ENCODE measurements around the gene CNNM4. TPM values are rescaled to one million over a fixed set of nuclear protein-coding genes. Genes with fewer than 3 reads are reported as not detected.

The CNNM4 gene
- total and polyA plus RNA-seq, 4 donors: 2.3 to 8.1 (median 6.0) TPM

GRCh38 chr2:96826546-96827278, 66.0 kb downstream of the CNNM4 start:
- H3K9me3 ChIP-seq (ENCODE audit: control insufficient read depth, low read length): no peaks in the 10 kb centered on the region
- no peaks in the 10 kb centered on the region for H3K27me3 ChIP-seq (ENCODE audit: control insufficient read depth in 1 of 2, insufficient read depth in 2 of 2, low read length in 1 of 2)
- intact Hi-C loops (cut with DNase I): no loop called here
- ATAC-seq (ENCODE audit: low FRiP score) (no peak), DNase-seq (peak in 1 of 2 donors; percentile 61)
- no peaks in the 10 kb centered on the region for H3K4me1 ChIP-seq (ENCODE audit: control insufficient read depth in 1 of 2, insufficient read depth in 2 of 2, low read length in 2 of 2)
- WGBS, 2 donors: 91 to 92% methylated on average over 22 of the region's 22 CpGs
- no peak overlapping the region for H3K4me3 ChIP-seq (ENCODE audit: low read length in 2 of 2)
- no peaks in the 10 kb centered on the region for H3K36me3 ChIP-seq (ENCODE audit: control insufficient read depth in 1 of 2, insufficient read depth in 2 of 2, low read length in 1 of 2)
- H3K27ac ChIP-seq (ENCODE audit: low read depth in 1 of 2, low read length in 2 of 2): no peak overlapping the region

GRCh38 chr2:96828436-96828835, 67.7 kb downstream of the CNNM4 start:
- intact Hi-C loops (cut with DNase I): no loop called here
- Histone ChIP-seq H3K4me3 (ENCODE audit: low read length in 2 of 2) (no peak overlapping the region), H3K36me3 (ENCODE audit: control insufficient read depth in 1 of 2, insufficient read depth in 2 of 2, low read length in 1 of 2) (no peaks in the 10 kb centered on the region), H3K27me3 (ENCODE audit: control insufficient read depth in 1 of 2, insufficient read depth in 2 of 2, low read length in 1 of 2) (no peaks in the 10 kb centered on the region), H3K27ac (ENCODE audit: low read depth in 1 of 2, low read length in 2 of 2) (no peak overlapping the region), H3K9me3 (ENCODE audit: control insufficient read depth, low read length) (no peaks in the 10 kb centered on the region), H3K4me1 (ENCODE audit: control insufficient read depth in 1 of 2, insufficient read depth in 2 of 2, low read length in 2 of 2) (no peaks in the 10 kb centered on the region)
- peak in 1 of 2 donors; percentile 73 for DNase-seq
- WGBS, 2 donors: 93 to 94% methylated on average over 14 of the region's 14 CpGs
- no peak for ATAC-seq (ENCODE audit: low FRiP score)

- 92 to 95% methylated on average over 13 of the region's 13 CpGs for WGBS, 2 donors
- Histone ChIP-seq H3K4me3 (ENCODE audit: low read length in 2 of 2) (no peak overlapping the region), H3K4me1 (ENCODE audit: control insufficient read depth in 1 of 2, insufficient read depth in 2 of 2, low read length in 2 of 2) (no peaks in the 10 kb centered on the region), H3K27ac (ENCODE audit: low read depth in 1 of 2, low read length in 2 of 2) (no peak overlapping the region), H3K36me3 (ENCODE audit: control insufficient read depth in 1 of 2, insufficient read depth in 2 of 2, low read length in 1 of 2) (no peaks in the 10 kb centered on the region), H3K9me3 (ENCODE audit: control insufficient read depth, low read length) (no peaks in the 10 kb centered on the region), H3K27me3 (ENCODE audit: control insufficient read depth in 1 of 2, insufficient read depth in 2 of 2, low read length in 1 of 2) (no peaks in the 10 kb centered on the region)
- no peak for ATAC-seq (ENCODE audit: low FRiP score)
- peak in 1 of 2 donors; percentile 40 for DNase-seq
- intact Hi-C loops (cut with DNase I): no loop called here
Observed at GRCh38 chr2:96828874-96829273, 68.2 kb downstream of the CNNM4 start.

- Histone ChIP-seq H3K9me3 (ENCODE audit: control insufficient read depth, low read length) (no peaks in the 10 kb centered on the region), H3K27ac (ENCODE audit: low read depth in 1 of 2, low read length in 2 of 2) (no peak overlapping the region), H3K4me1 (ENCODE audit: control insufficient read depth in 1 of 2, insufficient read depth in 2 of 2, low read length in 2 of 2) (no peaks in the 10 kb centered on the region), H3K4me3 (ENCODE audit: low read length in 2 of 2) (no peak overlapping the region), H3K36me3 (ENCODE audit: control insufficient read depth in 1 of 2, insufficient read depth in 2 of 2, low read length in 1 of 2) (no peaks in the 10 kb centered on the region), H3K27me3 (ENCODE audit: control insufficient read depth in 1 of 2, insufficient read depth in 2 of 2, low read length in 1 of 2) (no peaks in the 10 kb centered on the region)
- WGBS, 2 donors: 80 to 84% methylated on average over 5 of the region's 5 CpGs
- ATAC-seq (ENCODE audit: low FRiP score) (no peak), DNase-seq (no peak)
- intact Hi-C loops (cut with DNase I): no loop called here
Observed at GRCh38 chr2:96830044-96830562, 69.4 kb downstream of the CNNM4 start.

GRCh38 chr2:96831679-96832078, 71.0 kb downstream of the CNNM4 start:
- no peak overlapping the region for H3K4me3 ChIP-seq (ENCODE audit: low read length in 2 of 2)
- WGBS, 2 donors: 55 to 60% methylated on average over 10 of the region's 10 CpGs
- no peak for ATAC-seq (ENCODE audit: low FRiP score)
- DNase-seq: no peak
- H3K27me3 ChIP-seq (ENCODE audit: control insufficient read depth in 1 of 2, insufficient read depth in 2 of 2, low read length in 1 of 2): no peaks in the 10 kb centered on the region
- H3K27ac ChIP-seq (ENCODE audit: low read depth in 1 of 2, low read length in 2 of 2): no peak overlapping the region
- intact Hi-C loops (cut with DNase I): no loop called here
- H3K36me3 ChIP-seq (ENCODE audit: control insufficient read depth in 1 of 2, insufficient read depth in 2 of 2, low read length in 1 of 2): no peaks in the 10 kb centered on the region
- no peaks in the 10 kb centered on the region for H3K9me3 ChIP-seq (ENCODE audit: control insufficient read depth, low read length)
- H3K4me1 ChIP-seq (ENCODE audit: control insufficient read depth in 1 of 2, insufficient read depth in 2 of 2, low read length in 2 of 2): no peaks in the 10 kb centered on the region

GRCh38 chr2:96832408-96832753, 71.7 kb downstream of the CNNM4 start:
- H3K27ac ChIP-seq (ENCODE audit: low read depth in 1 of 2, low read length in 2 of 2): no peak overlapping the region
- H3K4me3 ChIP-seq (ENCODE audit: low read length in 2 of 2): no peak overlapping the region
- 78 to 82% methylated on average over 11 of the region's 11 CpGs for WGBS, 2 donors
- no peak for ATAC-seq (ENCODE audit: low FRiP score)
- H3K9me3 ChIP-seq (ENCODE audit: control insufficient read depth, low read length): no peaks in the 10 kb centered on the region
- no peak for DNase-seq
- no peaks in the 10 kb centered on the region for H3K36me3 ChIP-seq (ENCODE audit: control insufficient read depth in 1 of 2, insufficient read depth in 2 of 2, low read length in 1 of 2)
- no peaks in the 10 kb centered on the region for H3K27me3 ChIP-seq (ENCODE audit: control insufficient read depth in 1 of 2, insufficient read depth in 2 of 2, low read length in 1 of 2)
- intact Hi-C loops (cut with DNase I): no loop called here
- no peaks in the 10 kb centered on the region for H3K4me1 ChIP-seq (ENCODE audit: control insufficient read depth in 1 of 2, insufficient read depth in 2 of 2, low read length in 2 of 2)

GRCh38 chr2:96832754-96833507, 72.2 kb downstream of the CNNM4 start:
- intact Hi-C loops (cut with DNase I): no loop called here
- Histone ChIP-seq H3K4me3 (ENCODE audit: low read length in 2 of 2) (no peak overlapping the region), H3K9me3 (ENCODE audit: control insufficient read depth, low read length) (no peaks in the 10 kb centered on the region), H3K27me3 (ENCODE audit: control insufficient read depth in 1 of 2, insufficient read depth in 2 of 2, low read length in 1 of 2) (no peaks in the 10 kb centered on the region), H3K27ac (ENCODE audit: low read depth in 1 of 2, low read length in 2 of 2) (no peak overlapping the region), H3K36me3 (ENCODE audit: control insufficient read depth in 1 of 2, insufficient read depth in 2 of 2, low read length in 1 of 2) (no peaks in the 10 kb centered on the region), H3K4me1 (ENCODE audit: control insufficient read depth in 1 of 2, insufficient read depth in 2 of 2, low read length in 2 of 2) (no peaks in the 10 kb centered on the region)
- peak; percentile 57 for ATAC-seq (ENCODE audit: low FRiP score)
- 54 to 58% methylated on average over 18 of the region's 18 CpGs for WGBS, 2 donors
- peak in 1 of 2 donors; percentile 87 for DNase-seq

GRCh38 chr2:96835830-96836229, 75.1 kb downstream of the CNNM4 start:
- Histone ChIP-seq H3K27me3 (ENCODE audit: control insufficient read depth in 1 of 2, insufficient read depth in 2 of 2, low read length in 1 of 2) (no peaks in the 10 kb centered on the region), H3K4me3 (ENCODE audit: low read length in 2 of 2) (no peak overlapping the region), H3K36me3 (ENCODE audit: control insufficient read depth in 1 of 2, insufficient read depth in 2 of 2, low read length in 1 of 2) (no peaks in the 10 kb centered on the region), H3K9me3 (ENCODE audit: control insufficient read depth, low read length) (no peaks in the 10 kb centered on the region), H3K4me1 (ENCODE audit: control insufficient read depth in 1 of 2, insufficient read depth in 2 of 2, low read length in 2 of 2) (no peaks in the 10 kb centered on the region), H3K27ac (ENCODE audit: low read depth in 1 of 2, low read length in 2 of 2) (no peak overlapping the region)
- 84 to 94% methylated on average over 4 of the region's 4 CpGs for WGBS, 2 donors
- ATAC-seq (ENCODE audit: low FRiP score): no peak
- intact Hi-C loops (cut with DNase I): no loop called here
- no peak for DNase-seq

- no peak for DNase-seq
- 91 to 93% methylated on average over 9 of the region's 9 CpGs for WGBS, 2 donors
- Histone ChIP-seq H3K36me3 (ENCODE audit: control insufficient read depth in 1 of 2, insufficient read depth in 2 of 2, low read length in 1 of 2) (no peaks in the 10 kb centered on the region), H3K9me3 (ENCODE audit: control insufficient read depth, low read length) (no peaks in the 10 kb centered on the region), H3K4me3 (ENCODE audit: low read length in 2 of 2) (no peak overlapping the region), H3K27me3 (ENCODE audit: control insufficient read depth in 1 of 2, insufficient read depth in 2 of 2, low read length in 1 of 2) (no peaks in the 10 kb centered on the region), H3K4me1 (ENCODE audit: control insufficient read depth in 1 of 2, insufficient read depth in 2 of 2, low read length in 2 of 2) (no peaks in the 10 kb centered on the region), H3K27ac (ENCODE audit: low read depth in 1 of 2, low read length in 2 of 2) (no peak overlapping the region)
- ATAC-seq (ENCODE audit: low FRiP score): no peak
- intact Hi-C loops (cut with DNase I): no loop called here
Observed at GRCh38 chr2:96837575-96837974, 76.9 kb downstream of the CNNM4 start.
